HG03103 (cell line): Measurements from ENCODE around the gene PPP1R26.
A peak's percentile ranks its signal among the peaks of the same experiment; 100 is the strongest.

ENCODE experiments used
- ATAC-seq: cut with Tn5 transposase; IDR thresholded peaks from one replicate; pipeline ENCODE4 v1.9.1; 2021; ENCODE audit warnings: low read depth; ENCODE audit not compliant: unreplicated experiment

Gene PPP1R26

GRCh38 chr9:135486267-135487065 lies 6.9 kb downstream of the PPP1R26 start:
- ATAC-seq = no peak

- no peak for ATAC-seq
Measured at GRCh38 chr9:135487281-135488012, 7.9 kb downstream of the PPP1R26 start.

GRCh38 chr9:135488013-135488330 lies 8.4 kb downstream of the PPP1R26 start:
- ATAC-seq = no peak

GRCh38 chr9:135488527-135488926 lies 8.9 kb downstream of the PPP1R26 start:
- no peak for ATAC-seq

- ATAC-seq = no peak
Measured at GRCh38 chr9:135489188-135489906, 9.8 kb downstream of the PPP1R26 start.

GRCh38 chr9:135490166-135490870 lies 10.7 kb downstream of the PPP1R26 start:
- no peak for ATAC-seq

- ATAC-seq = no peak
Measured at GRCh38 chr9:135490980-135491464, 11.4 kb downstream of the PPP1R26 start.

GRCh38 chr9:135491764-135492163 lies 12.2 kb downstream of the PPP1R26 start:
- no peak for ATAC-seq

- no peak for ATAC-seq
Measured at GRCh38 chr9:135492886-135493669, 13.5 kb downstream of the PPP1R26 start.

- no peak for ATAC-seq
Measured at GRCh38 chr9:135494791-135495559, 15.4 kb downstream of the PPP1R26 start.

- no peak for ATAC-seq
Measured at GRCh38 chr9:135498381-135499126, 19.0 kb downstream of the PPP1R26 start.

GRCh38 chr9:135499326-135500070 lies 19.9 kb downstream of the PPP1R26 start:
- peak; percentile 35 for ATAC-seq

GRCh38 chr9:135500071-135500524 lies 20.5 kb downstream of the PPP1R26 start:
- ATAC-seq = peak; percentile 15

- peak; percentile 73 for ATAC-seq
Measured at GRCh38 chr9:135500525-135501260, 21.1 kb downstream of the PPP1R26 start, which contains the start of gene MRPS2. Gene MRPS2, plus strand, starts transcription at chr9:135500682. Its CDS starts 29 bp downstream, at chr9:135500711.

GRCh38 chr9:135501261-135502167 lies 21.9 kb downstream of the PPP1R26 start:
- ATAC-seq = no peak
